ENCODE data around the gene CXXC1.
A peak's percentile ranks its signal among the peaks of the same experiment; 100 is the strongest.

The CXXC1 gene

GRCh38 chr18:50287441-50288347, at the start of gene CXXC1:
CXXC1 (minus strand) TSS chr18:50287692; CDS start chr18:50287589, 103 bp downstream.
- DNase-seq (ENCODE audit: low read depth in 2 of 2), result peak; percentile 100
- TF ChIP-seq, protein P1, sequence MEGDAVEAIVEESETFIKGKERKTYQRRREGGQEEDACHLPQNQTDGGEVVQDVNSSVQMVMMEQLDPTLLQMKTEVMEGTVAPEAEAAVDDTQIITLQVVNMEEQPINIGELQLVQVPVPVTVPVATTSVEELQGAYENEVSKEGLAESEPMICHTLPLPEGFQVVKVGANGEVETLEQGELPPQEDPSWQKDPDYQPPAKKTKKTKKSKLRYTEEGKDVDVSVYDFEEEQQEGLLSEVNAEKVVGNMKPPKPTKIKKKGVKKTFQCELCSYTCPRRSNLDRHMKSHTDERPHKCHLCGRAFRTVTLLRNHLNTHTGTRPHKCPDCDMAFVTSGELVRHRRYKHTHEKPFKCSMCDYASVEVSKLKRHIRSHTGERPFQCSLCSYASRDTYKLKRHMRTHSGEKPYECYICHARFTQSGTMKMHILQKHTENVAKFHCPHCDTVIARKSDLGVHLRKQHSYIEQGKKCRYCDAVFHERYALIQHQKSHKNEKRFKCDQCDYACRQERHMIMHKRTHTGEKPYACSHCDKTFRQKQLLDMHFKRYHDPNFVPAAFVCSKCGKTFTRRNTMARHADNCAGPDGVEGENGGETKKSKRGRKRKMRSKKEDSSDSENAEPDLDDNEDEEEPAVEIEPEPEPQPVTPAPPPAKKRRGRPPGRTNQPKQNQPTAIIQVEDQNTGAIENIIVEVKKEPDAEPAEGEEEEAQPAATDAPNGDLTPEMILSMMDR (IDR thresholded peaks at IDR 0.05; ENCODE audit: low read depth, low read length), result peak; percentile 63
- peak within 1 kb of the TSS; percentile 72 to 86 for H3K4me3 ChIP-seq (replicated peaks in 1 of 2; ENCODE audit: low read depth in 2 of 2, low read length in 2 of 2)

DNA sequence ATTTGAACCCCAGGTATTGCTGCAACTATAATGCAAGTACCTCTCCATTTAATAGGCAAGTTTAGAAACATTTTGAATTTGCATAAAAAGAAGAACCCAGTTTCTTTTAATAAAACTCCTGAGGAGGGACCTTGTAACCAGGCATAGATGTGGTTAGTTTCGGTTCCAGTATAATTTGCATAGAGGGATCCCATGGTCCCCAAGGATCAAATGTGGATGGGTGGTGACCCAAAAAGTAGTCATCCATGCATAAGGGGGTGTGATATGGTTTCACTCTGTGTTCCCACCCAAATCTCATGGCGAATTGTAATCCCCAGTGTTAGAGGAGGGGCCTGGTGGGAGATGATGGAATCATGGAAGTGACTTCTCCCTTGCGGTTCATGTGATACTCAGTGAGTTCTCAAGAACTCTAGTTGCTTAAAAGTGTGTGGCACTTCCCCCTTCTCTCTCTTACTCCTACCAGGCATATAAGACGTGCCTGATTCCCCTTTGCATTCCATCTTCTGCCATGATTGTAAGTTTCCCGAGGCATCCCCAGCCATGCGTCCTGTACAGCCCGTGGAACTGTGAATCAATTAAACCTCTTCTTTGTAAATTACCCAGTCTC, 47.2 kb upstream of the CXXC1 start:
- H3K4me3 ChIP-seq (replicated peaks in 1 of 2; ENCODE audit: low read depth in 2 of 2, low read length in 2 of 2), result no peak overlapping the region
- TF ChIP-seq, protein P1 (IDR thresholded peaks at IDR 0.05; ENCODE audit: low read depth, low read length), result no peak
- DNase-seq (ENCODE audit: low read depth in 2 of 2), result no peak

DNA sequence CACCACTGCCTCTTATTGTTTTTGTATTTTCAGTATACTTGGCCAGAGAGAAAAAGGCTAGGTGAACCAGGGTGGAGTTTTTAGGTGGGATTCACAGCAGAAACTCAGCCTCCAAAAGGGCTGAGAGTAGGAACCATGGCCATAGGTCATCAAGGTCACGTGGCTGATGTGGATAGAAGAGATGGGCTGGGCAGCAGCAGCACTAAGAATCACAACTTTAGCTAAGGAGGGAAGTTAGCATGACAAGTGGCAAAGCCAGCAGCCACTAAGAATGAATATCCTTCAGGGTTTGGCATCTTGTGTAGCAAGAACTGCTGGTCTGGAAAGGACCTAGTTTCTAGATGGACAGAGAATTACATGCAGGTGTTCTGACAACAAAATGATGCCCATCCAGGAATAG, 44.2 kb upstream of the CXXC1 start:
- DNase-seq (ENCODE audit: low read depth in 2 of 2), result no peak
- H3K4me3 ChIP-seq (replicated peaks in 1 of 2; ENCODE audit: low read depth in 2 of 2, low read length in 2 of 2), result no peak overlapping the region
- TF ChIP-seq, protein P1 (IDR thresholded peaks at IDR 0.05; ENCODE audit: low read depth, low read length), result no peak

- no peak overlapping the region for H3K4me3 ChIP-seq (replicated peaks in 1 of 2; ENCODE audit: low read depth in 2 of 2, low read length in 2 of 2)
- TF ChIP-seq, protein P1 (IDR thresholded peaks at IDR 0.05; ENCODE audit: low read depth, low read length), result no peak
- no peak for DNase-seq (ENCODE audit: low read depth in 2 of 2)
These were observed 42.7 kb upstream of the CXXC1 start for GRCh38 chr18:50330176-50330575.

GRCh38 chr18:50327983-50328382, 40.5 kb upstream of the CXXC1 start:
- no peak overlapping the region for H3K4me3 ChIP-seq (replicated peaks in 1 of 2; ENCODE audit: low read depth in 2 of 2, low read length in 2 of 2)
- TF ChIP-seq, protein P1 (IDR thresholded peaks at IDR 0.05; ENCODE audit: low read depth, low read length), result no peak
- DNase-seq (ENCODE audit: low read depth in 2 of 2), result no peak

DNA sequence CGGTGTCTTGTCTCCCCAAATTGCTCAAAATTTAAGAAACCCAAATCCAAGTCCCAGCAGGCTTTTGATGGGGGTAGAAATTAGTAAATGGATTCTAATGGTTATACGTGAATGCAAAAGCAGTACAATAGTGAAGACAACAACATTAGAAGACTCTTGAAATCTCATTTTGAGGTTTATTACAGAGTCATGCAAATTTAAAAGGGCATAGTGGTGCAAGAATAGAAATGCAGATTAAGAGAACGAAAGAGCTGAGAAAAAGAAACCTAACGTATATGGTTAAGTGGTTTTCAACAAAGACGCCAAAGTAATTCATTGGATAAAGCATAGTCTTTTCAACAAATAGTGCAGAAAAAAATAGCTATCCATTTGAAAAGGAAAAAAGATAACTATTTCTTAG, 33.2 kb upstream of the CXXC1 start:
- TF ChIP-seq, protein P1 (IDR thresholded peaks at IDR 0.05; ENCODE audit: low read depth, low read length), result no peak
- no peak for DNase-seq (ENCODE audit: low read depth in 2 of 2)

More for the DNA sequence above, 33.2 kb upstream of the CXXC1 start:
- no peak overlapping the region for H3K4me3 ChIP-seq (replicated peaks in 1 of 2; ENCODE audit: low read depth in 2 of 2, low read length in 2 of 2)
